ENCODE data around the gene L3HYPDH.

Gene L3HYPDH

GRCh38 chr14:59429790-59430189 is 54.4 kb downstream of the L3HYPDH start:
- no peaks in the 10 kb centered on the region for H3K79me2 ChIP-seq (ENCODE audit: control insufficient read depth, insufficient read depth, low read length)
- H3K4me3 ChIP-seq (ENCODE audit: low read length) = no peak overlapping the region
- no peak overlapping the region for H3K9ac ChIP-seq (ENCODE audit: low read length)
- H2BK120ac ChIP-seq (ENCODE audit: low read depth, low read length) = no peak overlapping the region
- H2AK5ac ChIP-seq (ENCODE audit: low read length) = no peak overlapping the region
- H3K4me1 ChIP-seq (ENCODE audit: control insufficient read depth, low read depth, low read length) = no peaks in the 10 kb centered on the region
- no peak for DNase-seq
- WGBS (ENCODE audit: extremely low coverage, insufficient coverage, low lambda C conversion rate) = no CpG with 5 or more reads among the region's 4 CpGs
- no peak overlapping the region for H4K5ac ChIP-seq (ENCODE audit: low read length)
- no peak overlapping the region for H3K4me2 ChIP-seq (ENCODE audit: low read length)
- no peak overlapping the region for H3K27ac ChIP-seq (ENCODE audit: low read depth, low read length)
- H3K23ac ChIP-seq (ENCODE audit: low read length) = no peak overlapping the region
- H3K79me1 ChIP-seq (ENCODE audit: low read length) = no peaks in the 10 kb centered on the region
- H2BK15ac ChIP-seq (replicated peaks; ENCODE audit: low read depth) = no peak overlapping the region
- no peak overlapping the region for H2BK5ac ChIP-seq (ENCODE audit: low read length)
- no peak overlapping the region for H3K56ac ChIP-seq (ENCODE audit: low read length)
- no peaks in the 10 kb centered on the region for H3K36me3 ChIP-seq (ENCODE audit: control insufficient read depth, insufficient read depth, low read length)
- H3K4ac ChIP-seq (ENCODE audit: low read depth, low read length) = no peak overlapping the region
- H4K8ac ChIP-seq (ENCODE audit: low read depth, low read length) = no peak overlapping the region
- no peak overlapping the region for H3K18ac ChIP-seq (ENCODE audit: low read length)
- H3K27me3 ChIP-seq (ENCODE audit: insufficient read depth, low read length, poor library complexity) = no peaks in the 10 kb centered on the region

DNA sequence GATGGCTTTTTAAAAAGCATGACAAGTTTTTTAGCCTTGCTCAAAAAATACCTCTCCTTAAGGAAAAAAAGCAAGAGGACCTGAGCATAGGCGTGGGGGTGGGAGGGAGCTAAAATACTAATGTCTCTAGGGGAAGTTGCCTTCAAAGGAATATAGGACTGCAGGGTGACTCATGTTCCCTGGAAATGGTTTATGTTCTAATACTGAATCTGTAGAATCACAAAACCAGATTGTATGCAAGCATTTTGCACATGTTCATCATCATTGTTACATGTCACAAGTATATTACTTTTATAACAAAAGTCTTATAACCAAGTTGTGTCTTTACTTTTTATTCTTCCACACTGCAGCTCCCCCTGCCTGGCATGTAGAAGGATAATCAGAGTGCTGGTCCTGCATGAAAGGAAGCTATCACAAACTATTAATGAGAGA is 55.6 kb downstream of the L3HYPDH start:
- no peak overlapping the region for H2AK5ac ChIP-seq (ENCODE audit: low read length)
- no peaks in the 10 kb centered on the region for H3K4me1 ChIP-seq (ENCODE audit: control insufficient read depth, low read depth, low read length)
- no peak overlapping the region for H2BK15ac ChIP-seq (replicated peaks; ENCODE audit: low read depth)
- no peak overlapping the region for H2BK120ac ChIP-seq (ENCODE audit: low read depth, low read length)
- H2BK5ac ChIP-seq (ENCODE audit: low read length) = no peak overlapping the region
- no peak overlapping the region for H3K4me3 ChIP-seq (ENCODE audit: low read length)
- no peaks in the 10 kb centered on the region for H3K79me2 ChIP-seq (ENCODE audit: control insufficient read depth, insufficient read depth, low read length)
- H3K79me1 ChIP-seq (ENCODE audit: low read length) = no peaks in the 10 kb centered on the region
- no peaks in the 10 kb centered on the region for H3K36me3 ChIP-seq (ENCODE audit: control insufficient read depth, insufficient read depth, low read length)
- no peak overlapping the region for H3K4me2 ChIP-seq (ENCODE audit: low read length)
- H4K5ac ChIP-seq (ENCODE audit: low read length) = no peak overlapping the region
- H3K4ac ChIP-seq (ENCODE audit: low read depth, low read length) = no peak overlapping the region
- no peak overlapping the region for H3K18ac ChIP-seq (ENCODE audit: low read length)
- DNase-seq = no peak
- no peak overlapping the region for H3K56ac ChIP-seq (ENCODE audit: low read length)
- no peaks in the 10 kb centered on the region for H3K27me3 ChIP-seq (ENCODE audit: insufficient read depth, low read length, poor library complexity)
- no peak overlapping the region for H4K8ac ChIP-seq (ENCODE audit: low read depth, low read length)
- H3K23ac ChIP-seq (ENCODE audit: low read length) = no peak overlapping the region
- H3K27ac ChIP-seq (ENCODE audit: low read depth, low read length) = no peak overlapping the region
- no peak overlapping the region for H3K9ac ChIP-seq (ENCODE audit: low read length)
- WGBS (ENCODE audit: extremely low coverage, insufficient coverage, low lambda C conversion rate) = no CpG with 5 or more reads among the region's 1 CpG

- no peaks in the 10 kb centered on the region for H3K4me1 ChIP-seq (ENCODE audit: control insufficient read depth, low read depth, low read length)
- no peak overlapping the region for H3K18ac ChIP-seq (ENCODE audit: low read length)
- no peak overlapping the region for H3K4me2 ChIP-seq (ENCODE audit: low read length)
- no peaks in the 10 kb centered on the region for H3K27me3 ChIP-seq (ENCODE audit: insufficient read depth, low read length, poor library complexity)
- H3K79me1 ChIP-seq (ENCODE audit: low read length) = no peaks in the 10 kb centered on the region
- no peak for DNase-seq
- no peak overlapping the region for H2BK120ac ChIP-seq (ENCODE audit: low read depth, low read length)
- H4K8ac ChIP-seq (ENCODE audit: low read depth, low read length) = no peak overlapping the region
- WGBS (ENCODE audit: extremely low coverage, insufficient coverage, low lambda C conversion rate) = no CpG with 5 or more reads among the region's 13 CpGs
- H3K36me3 ChIP-seq (ENCODE audit: control insufficient read depth, insufficient read depth, low read length) = no peaks in the 10 kb centered on the region
- H3K4ac ChIP-seq (ENCODE audit: low read depth, low read length) = no peak overlapping the region
- H3K9ac ChIP-seq (ENCODE audit: low read length) = no peak overlapping the region
- H3K79me2 ChIP-seq (ENCODE audit: control insufficient read depth, insufficient read depth, low read length) = no peaks in the 10 kb centered on the region
- no peak overlapping the region for H3K56ac ChIP-seq (ENCODE audit: low read length)
- no peak overlapping the region for H2BK15ac ChIP-seq (replicated peaks; ENCODE audit: low read depth)
- H3K4me3 ChIP-seq (ENCODE audit: low read length) = no peak overlapping the region
- no peak overlapping the region for H2BK5ac ChIP-seq (ENCODE audit: low read length)
- H3K23ac ChIP-seq (ENCODE audit: low read length) = no peak overlapping the region
- no peak overlapping the region for H2AK5ac ChIP-seq (ENCODE audit: low read length)
- H4K5ac ChIP-seq (ENCODE audit: low read length) = no peak overlapping the region
- no peak overlapping the region for H3K27ac ChIP-seq (ENCODE audit: low read depth, low read length)
Measured at GRCh38 chr14:59427653-59428580, 56.3 kb downstream of the L3HYPDH start.

DNA sequence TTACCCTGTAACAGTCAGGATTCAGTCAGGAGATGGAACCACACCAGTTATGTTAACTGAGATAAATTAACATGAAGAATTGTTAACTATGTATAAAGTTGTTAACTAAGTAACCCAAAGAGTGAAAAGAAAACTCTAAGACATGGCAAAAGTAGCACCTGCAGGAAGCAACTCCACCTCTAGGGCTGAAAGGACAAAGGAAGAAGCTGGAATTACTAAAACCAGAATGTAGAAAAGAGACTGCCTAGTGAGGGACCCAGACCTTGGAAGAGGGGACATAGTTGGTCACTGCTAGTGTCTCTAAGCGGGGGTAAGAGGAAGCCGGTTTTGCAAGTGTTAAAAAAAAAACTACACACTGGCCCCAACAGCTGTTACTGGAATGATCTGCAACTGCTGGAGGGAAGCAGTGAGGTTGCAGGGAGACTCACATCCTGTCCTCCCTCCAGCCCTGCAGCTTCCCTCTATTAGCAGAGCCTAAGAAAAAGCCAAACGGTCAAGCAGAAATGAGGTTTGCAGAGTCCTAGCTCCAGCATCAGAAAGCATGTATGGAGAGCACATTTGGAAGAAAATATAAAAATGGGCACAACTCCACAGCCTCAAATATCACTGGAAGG is 58.8 kb downstream of the L3HYPDH start:
- Histone ChIP-seq H3K18ac (ENCODE audit: low read length) (no peak overlapping the region), H3K4me2 (ENCODE audit: low read length) (no peak overlapping the region), H3K23ac (ENCODE audit: low read length) (no peak overlapping the region), H2AK5ac (ENCODE audit: low read length) (no peak overlapping the region), H3K4ac (ENCODE audit: low read depth, low read length) (no peak overlapping the region), H3K4me1 (ENCODE audit: control insufficient read depth, low read depth, low read length) (no peaks in the 10 kb centered on the region), H4K8ac (ENCODE audit: low read depth, low read length) (no peak overlapping the region), H2BK5ac (ENCODE audit: low read length) (no peak overlapping the region), H3K4me3 (ENCODE audit: low read length) (no peak overlapping the region), H2BK120ac (ENCODE audit: low read depth, low read length) (no peak overlapping the region), H4K5ac (ENCODE audit: low read length) (no peak overlapping the region), H3K79me1 (ENCODE audit: low read length) (no peaks in the 10 kb centered on the region), H3K36me3 (ENCODE audit: control insufficient read depth, insufficient read depth, low read length) (no peaks in the 10 kb centered on the region), H2BK15ac (replicated peaks; ENCODE audit: low read depth) (no peak overlapping the region), H3K56ac (ENCODE audit: low read length) (no peak overlapping the region), H3K27ac (ENCODE audit: low read depth, low read length) (no peak overlapping the region), H3K9ac (ENCODE audit: low read length) (no peak overlapping the region), H3K27me3 (ENCODE audit: insufficient read depth, low read length, poor library complexity) (no peaks in the 10 kb centered on the region), H3K79me2 (ENCODE audit: control insufficient read depth, insufficient read depth, low read length) (no peaks in the 10 kb centered on the region)
- no CpG with 5 or more reads among the region's 3 CpGs for WGBS (ENCODE audit: extremely low coverage, insufficient coverage, low lambda C conversion rate)
- DNase-seq = peak; percentile 23

- no peak overlapping the region for H2BK5ac ChIP-seq (ENCODE audit: low read length)
- WGBS (ENCODE audit: extremely low coverage, insufficient coverage, low lambda C conversion rate) = no CpG with 5 or more reads among the region's 4 CpGs
- H4K8ac ChIP-seq (ENCODE audit: low read depth, low read length) = no peak overlapping the region
- no peak overlapping the region for H3K23ac ChIP-seq (ENCODE audit: low read length)
- no peak overlapping the region for H3K27ac ChIP-seq (ENCODE audit: low read depth, low read length)
- no peak overlapping the region for H2BK15ac ChIP-seq (replicated peaks; ENCODE audit: low read depth)
- no peaks in the 10 kb centered on the region for H3K79me2 ChIP-seq (ENCODE audit: control insufficient read depth, insufficient read depth, low read length)
- no peak overlapping the region for H3K18ac ChIP-seq (ENCODE audit: low read length)
- no peak overlapping the region for H2AK5ac ChIP-seq (ENCODE audit: low read length)
- H3K4me1 ChIP-seq (ENCODE audit: control insufficient read depth, low read depth, low read length) = no peaks in the 10 kb centered on the region
- H3K4me3 ChIP-seq (ENCODE audit: low read length) = no peak overlapping the region
- H3K4me2 ChIP-seq (ENCODE audit: low read length) = no peak overlapping the region
- no peak overlapping the region for H3K9ac ChIP-seq (ENCODE audit: low read length)
- no peaks in the 10 kb centered on the region for H3K79me1 ChIP-seq (ENCODE audit: low read length)
- no peaks in the 10 kb centered on the region for H3K36me3 ChIP-seq (ENCODE audit: control insufficient read depth, insufficient read depth, low read length)
- no peak overlapping the region for H4K5ac ChIP-seq (ENCODE audit: low read length)
- H3K4ac ChIP-seq (ENCODE audit: low read depth, low read length) = no peak overlapping the region
- DNase-seq = no peak
- H3K27me3 ChIP-seq (ENCODE audit: insufficient read depth, low read length, poor library complexity) = no peaks in the 10 kb centered on the region
- no peak overlapping the region for H2BK120ac ChIP-seq (ENCODE audit: low read depth, low read length)
- H3K56ac ChIP-seq (ENCODE audit: low read length) = no peak overlapping the region
Measured at GRCh38 chr14:59424341-59425071, 59.7 kb downstream of the L3HYPDH start.
